Caki2 (cell line): ENCODE data around the gene MYO5C. TPM values are rescaled to one million over a fixed set of nuclear protein-coding genes. Genes with fewer than 3 reads are reported as not detected.
A peak's percentile ranks its signal among the peaks of the same experiment; 100 is the strongest.

Experiments used
- DNase-seq: peaks from one replicate; pipeline ENCODE4 v3.0.0-alpha.2; 2015; ENCODE audit warnings: low read depth
- in situ Hi-C: cut with HindIII; loops from 2 replicates; pipeline ENCODE4 v1.10.0; 2016; ENCODE audit warnings: low sequenced_read_pairs, low pct_unique_long_range_greater_than_20kb, mixed read lengths
- total RNA-seq: library from RNA; depleted of rRNA; stranded (reverse); fragments of >200 nt; shearing (Covaris generic); gene quantifications from 2 replicates; pipeline ENCODE4 v1.2.3, GENCODE V29; 2014; ENCODE audit warnings: low replicate concordance; rRNA removed

The MYO5C gene, protein sequence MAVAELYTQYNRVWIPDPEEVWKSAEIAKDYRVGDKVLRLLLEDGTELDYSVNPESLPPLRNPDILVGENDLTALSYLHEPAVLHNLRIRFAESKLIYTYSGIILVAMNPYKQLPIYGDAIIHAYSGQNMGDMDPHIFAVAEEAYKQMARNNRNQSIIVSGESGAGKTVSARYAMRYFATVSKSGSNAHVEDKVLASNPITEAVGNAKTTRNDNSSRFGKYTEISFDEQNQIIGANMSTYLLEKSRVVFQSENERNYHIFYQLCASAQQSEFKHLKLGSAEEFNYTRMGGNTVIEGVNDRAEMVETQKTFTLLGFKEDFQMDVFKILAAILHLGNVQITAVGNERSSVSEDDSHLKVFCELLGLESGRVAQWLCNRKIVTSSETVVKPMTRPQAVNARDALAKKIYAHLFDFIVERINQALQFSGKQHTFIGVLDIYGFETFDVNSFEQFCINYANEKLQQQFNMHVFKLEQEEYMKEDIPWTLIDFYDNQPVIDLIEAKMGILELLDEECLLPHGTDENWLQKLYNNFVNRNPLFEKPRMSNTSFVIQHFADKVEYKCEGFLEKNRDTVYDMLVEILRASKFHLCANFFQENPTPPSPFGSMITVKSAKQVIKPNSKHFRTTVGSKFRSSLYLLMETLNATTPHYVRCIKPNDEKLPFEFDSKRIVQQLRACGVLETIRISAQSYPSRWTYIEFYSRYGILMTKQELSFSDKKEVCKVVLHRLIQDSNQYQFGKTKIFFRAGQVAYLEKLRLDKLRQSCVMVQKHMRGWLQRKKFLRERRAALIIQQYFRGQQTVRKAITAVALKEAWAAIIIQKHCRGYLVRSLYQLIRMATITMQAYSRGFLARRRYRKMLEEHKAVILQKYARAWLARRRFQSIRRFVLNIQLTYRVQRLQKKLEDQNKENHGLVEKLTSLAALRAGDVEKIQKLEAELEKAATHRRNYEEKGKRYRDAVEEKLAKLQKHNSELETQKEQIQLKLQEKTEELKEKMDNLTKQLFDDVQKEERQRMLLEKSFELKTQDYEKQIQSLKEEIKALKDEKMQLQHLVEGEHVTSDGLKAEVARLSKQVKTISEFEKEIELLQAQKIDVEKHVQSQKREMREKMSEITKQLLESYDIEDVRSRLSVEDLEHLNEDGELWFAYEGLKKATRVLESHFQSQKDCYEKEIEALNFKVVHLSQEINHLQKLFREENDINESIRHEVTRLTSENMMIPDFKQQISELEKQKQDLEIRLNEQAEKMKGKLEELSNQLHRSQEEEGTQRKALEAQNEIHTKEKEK (N-terminal part only)
- 0.72 and 1.6 TPM in 2 replicates for total RNA-seq

DNA sequence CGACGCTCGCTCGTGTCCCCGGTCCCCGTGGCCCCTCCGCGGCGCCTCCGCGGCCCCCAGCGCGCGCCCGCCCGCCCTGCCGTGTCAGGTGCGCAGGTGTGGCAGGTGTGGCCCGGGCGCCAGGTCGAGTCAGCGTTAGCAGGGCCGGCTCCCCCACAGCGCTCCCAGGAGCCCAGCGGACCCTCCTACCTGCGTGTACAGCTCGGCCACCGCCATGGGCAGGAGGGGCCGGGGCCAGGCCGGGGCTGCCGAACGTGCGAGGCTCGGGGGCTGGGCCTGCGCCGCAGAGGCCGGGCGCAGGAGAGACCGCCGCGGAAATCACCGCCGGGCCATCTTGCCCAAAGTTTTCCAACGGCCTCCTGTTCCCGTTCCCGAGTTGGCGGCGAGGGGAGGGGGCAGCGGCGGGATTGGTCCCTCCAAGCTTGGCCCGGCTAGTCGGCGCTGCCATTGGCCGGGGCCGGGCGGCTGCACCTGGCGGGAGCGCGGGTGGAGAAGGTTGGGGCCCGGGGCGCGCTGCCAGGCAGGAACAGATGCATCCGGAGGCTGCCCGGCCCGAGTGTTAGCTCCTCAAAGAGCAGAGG is at the start of gene MYO5C:
TSS of gene MYO5C (minus strand) at position 384 of the 581 bp plus-strand sequence. CDS start at position 216, 168 bp downstream.
- DNase-seq = peak; percentile 54
- in situ Hi-C loops = no loop called here

DNA sequence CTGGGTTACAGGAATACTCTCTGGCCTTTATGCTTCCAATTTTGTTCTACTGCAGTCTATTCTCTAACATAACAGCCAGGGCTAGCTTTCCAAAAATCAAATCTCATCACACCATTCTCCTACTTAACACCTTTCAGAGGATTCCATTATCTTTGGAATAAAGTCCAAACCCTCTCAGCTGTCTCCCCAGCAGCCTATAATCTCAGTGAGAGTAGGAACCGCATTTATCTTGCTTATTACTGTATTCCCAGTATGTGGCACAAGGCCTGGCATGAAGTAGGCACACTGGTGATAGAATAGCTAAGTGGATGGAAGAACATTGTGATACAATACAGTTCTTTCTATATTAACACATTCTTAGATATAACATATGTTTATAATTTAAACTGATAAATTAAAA is 49.0 kb upstream of the MYO5C start:
- no peak for DNase-seq
- in situ Hi-C loops = no loop called here

DNA sequence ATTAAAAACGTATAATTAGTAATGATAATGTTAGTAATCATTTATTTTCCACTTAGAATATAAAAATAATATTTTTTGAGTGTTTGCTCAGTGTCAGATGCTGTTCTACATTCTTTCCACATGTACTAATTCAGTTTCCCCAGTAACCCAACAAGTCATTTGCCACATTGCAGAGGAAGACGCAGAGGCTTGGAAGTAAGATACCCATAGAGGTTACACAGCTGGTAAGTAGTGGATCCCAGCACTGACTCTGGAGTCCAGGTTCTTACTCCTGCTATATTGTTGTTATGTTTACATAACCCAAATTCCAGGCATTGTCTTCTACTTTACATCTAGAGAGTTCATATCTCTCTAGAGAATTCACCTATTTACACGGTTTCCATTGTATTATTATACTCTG is 48.2 kb upstream of the MYO5C start:
- in situ Hi-C loops = no loop called here
- DNase-seq = no peak

DNA sequence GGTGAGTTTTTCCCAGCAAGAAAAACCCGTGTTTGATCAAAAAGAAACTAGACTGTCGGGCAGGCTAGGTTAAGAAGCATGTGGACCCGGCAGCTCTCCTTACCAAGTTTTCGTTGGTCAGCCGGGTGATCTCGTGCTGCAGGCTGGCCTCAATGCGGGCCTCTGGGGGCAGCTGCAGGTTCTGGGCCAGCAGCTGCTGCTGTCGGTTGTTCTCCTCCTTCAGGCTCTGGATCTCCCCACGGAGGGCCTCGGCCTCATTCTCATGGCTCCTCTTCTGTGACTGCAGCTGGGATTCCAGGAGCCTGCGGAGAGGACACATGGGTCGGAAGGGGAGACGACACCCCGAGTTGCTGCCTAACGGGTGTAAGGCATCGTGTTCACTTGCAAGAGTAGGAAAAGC is 44.5 kb upstream of the MYO5C start:
- no peak for DNase-seq
- in situ Hi-C loops = no loop called here

DNA sequence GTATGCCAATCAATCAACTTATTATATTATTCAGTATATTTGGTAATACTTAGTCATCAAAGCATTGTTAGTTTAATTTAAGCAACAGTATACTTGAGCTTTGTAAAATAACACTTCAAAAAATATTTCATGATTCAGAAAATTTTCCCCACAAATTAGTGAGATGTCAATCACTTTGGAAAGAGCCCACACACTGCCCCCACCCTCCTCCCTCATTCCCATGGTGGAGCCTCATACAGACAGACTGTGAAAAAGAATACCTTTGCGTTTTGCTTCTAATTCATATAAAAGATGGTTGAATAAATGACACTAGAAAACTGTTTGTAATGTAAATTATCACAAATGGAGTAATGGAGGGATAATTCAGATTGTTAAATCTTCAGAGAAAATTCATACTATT is 43.3 kb upstream of the MYO5C start:
- DNase-seq = no peak
- in situ Hi-C loops = no loop called here

DNA sequence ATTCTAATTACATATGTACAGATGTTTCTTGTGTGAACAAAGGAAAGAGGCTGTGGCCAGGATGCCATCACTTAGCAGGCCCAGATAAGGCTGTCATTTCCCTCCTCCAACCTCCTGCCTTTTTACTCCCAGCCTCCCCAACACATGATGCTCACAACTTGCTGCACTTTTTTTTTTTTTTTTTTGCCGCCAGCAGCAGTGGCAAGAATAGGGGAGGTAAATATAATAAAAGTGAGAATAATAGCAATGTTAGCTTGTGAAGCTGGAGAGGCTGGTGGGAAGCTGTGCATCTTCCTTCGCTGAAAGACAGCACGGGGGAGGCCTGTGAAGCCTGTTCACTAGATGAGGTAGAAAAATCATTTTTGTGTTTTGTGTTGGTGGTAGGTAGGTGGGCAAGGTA is 42.5 kb upstream of the MYO5C start:
- in situ Hi-C loops = no loop called here
- no peak for DNase-seq

DNA sequence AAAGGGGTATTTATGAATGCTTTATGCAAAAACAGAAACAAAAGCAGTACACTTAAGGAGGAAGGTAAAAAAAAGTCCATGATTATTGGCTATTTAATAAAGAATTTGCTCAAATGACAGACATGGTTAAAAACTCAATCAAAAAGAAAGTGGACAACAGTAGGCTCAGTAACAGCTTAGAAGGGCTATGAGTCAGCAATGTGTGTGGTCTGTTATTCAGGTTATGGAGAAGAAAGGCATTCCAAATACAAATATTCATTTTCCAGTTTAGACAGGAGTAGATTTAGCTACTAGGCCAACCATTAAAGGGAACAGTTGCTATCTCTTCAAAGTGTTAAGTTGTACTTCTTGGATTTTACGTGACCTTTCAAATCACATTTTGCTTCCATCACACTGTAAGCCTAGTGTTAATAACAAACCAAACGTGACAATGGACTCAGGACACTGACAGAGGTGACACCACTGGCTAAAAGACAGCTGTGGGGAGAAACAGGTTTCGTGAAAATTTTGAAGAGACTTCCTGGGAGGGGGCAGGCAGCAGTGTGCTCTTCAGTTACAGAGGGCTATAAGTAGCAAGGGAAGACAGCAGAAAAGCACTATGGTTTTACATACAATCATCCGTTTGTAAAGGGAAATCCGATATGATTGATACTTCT is 41.7 kb upstream of the MYO5C start:
- DNase-seq = peak; percentile 25
- in situ Hi-C loops = no loop called here

DNA sequence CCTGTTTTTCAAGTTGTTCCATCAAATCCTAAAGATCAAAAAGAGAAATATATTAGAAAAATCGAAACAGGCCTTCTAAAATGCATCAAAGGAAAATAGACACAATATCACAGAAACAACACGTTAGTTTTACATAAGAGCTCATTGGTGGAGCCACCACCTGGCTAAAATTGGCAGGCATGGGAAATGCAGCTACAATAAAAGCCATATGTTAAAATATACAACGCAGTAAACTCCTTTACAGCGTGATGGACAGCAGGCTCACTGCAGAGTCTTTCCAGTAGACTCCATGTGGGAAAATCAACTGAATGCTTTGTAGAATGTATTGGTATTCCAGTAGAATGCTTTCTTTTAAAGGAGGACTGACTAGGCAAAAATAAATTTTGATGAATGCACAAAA is 40.9 kb upstream of the MYO5C start:
- no peak for DNase-seq
- in situ Hi-C loops = no loop called here

DNA sequence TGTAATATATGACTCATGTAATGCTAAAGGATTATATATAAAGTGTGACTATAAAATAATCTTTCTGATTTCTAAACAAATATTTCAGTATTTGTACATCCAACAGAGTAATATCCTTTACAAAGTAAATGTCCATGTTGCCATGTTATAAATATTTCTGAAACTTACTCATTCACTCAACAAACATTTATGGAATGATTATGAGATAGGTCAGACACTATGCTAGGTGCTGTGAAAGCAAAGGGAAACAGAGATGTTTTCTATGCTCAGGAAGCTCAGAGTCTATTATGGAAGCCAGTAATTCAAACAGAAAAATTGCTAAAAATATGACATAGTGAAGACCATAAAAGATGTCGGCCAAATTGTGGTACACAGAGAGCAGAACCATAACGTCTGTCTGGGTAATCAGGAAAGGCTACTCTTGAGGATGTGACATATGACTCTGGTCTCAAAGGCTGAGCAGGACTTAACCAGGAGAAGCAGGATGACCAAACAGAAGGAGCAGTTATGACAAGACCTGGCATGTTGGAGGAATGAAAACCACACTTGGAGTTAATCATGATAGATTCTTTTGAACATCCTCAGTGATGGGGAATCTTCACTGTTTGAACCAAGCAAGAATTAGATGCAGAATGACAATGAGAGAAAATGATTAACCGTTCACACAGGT is 39.0 kb upstream of the MYO5C start:
- DNase-seq = no peak
- in situ Hi-C loops = no loop called here

DNA sequence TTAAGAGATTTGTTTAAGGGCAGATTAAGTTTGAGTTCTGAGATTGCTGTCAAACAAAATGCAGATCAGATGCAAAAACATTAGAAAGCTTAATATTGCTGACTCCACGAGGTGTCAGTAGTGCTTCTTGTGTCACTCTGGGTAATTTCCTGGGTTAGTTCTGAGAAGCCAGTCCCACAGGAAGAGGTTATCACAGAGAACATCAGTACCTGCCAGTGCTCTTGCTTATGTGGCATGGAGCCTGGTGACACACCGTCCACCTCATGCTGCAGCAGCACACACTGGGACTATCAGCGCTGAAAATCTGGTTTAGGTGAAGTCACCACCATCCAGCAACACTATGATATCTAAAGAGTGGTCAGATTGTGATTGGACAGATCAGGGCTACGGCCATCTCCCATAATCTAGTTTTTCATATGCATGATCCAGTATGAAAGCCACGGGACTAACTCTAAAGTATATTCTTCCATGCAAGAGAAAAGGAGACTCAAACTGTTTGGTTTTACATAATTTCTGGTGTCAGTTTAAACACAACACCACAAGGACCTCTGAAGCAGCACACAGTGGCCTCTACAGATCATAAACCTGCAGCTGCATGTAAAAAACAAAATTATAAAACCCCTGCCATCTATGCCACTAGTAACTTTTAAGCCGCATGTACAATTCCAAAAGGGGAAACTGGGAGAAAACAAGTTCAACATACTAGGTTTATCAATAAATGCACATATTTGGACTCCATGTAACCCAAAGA is 36.1 kb upstream of the MYO5C start:
- peak; percentile 62 for DNase-seq
- in situ Hi-C loops = no loop called here

DNA sequence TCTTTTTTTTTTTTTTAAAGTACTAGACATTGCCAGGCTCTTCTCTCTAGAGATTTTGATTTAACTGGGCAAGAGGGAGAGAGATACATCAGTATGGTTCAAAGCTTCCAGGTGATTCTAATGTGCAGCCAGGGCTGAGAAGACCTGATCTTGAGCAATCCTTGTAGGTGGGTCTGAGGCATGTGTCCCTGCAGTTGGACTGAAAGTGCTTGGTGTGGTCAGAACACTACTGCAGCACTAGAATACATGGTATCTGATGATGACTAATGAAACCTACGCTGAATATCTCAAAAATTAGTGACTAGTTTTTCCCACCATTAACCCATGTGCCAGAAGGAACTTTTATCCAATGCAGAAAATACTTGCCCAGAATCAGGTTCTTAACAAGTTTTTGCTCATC is 34.4 kb upstream of the MYO5C start:
- DNase-seq = no peak
- in situ Hi-C loops = no loop called here

DNA sequence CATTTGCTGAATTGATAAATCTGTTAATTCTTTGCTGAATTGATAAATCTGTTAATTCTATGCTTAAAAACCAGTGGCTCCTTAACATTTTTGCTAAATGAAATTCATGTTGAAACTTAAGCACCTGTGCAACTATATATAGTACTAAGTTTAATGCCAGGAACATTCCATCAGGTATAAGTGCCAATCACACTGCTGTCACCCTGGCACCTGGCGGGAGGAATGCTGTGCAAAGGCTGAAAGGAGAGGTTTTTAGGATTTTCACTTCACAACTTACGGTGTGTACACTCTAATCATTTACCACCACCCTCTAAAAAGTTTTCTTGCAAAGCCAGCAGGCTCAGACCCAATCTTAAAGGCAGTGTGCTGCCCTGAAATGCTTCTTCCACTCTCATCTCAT is 33.5 kb upstream of the MYO5C start:
- no peak for DNase-seq
- in situ Hi-C loops = no loop called here

DNA sequence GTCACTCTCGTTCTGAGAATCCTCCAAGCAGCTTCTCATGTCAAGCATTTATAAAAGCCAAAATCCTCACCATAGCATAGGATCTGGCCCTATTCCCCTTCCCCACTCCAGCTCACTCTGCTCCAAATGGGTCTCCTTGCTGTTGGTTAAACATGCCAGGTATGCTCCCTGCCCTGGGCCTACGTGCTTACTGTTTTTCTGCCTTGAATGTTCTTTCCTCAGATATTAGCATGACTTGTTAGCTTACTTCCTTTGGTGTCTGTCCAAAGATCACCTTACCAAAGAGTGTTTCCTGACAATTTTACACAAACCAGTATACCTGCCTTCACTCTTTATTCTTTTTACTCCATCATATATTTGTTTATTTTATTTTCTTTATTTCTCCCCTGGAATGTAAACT is 33.1 kb upstream of the MYO5C start:
- in situ Hi-C loops = no loop called here

DNA sequence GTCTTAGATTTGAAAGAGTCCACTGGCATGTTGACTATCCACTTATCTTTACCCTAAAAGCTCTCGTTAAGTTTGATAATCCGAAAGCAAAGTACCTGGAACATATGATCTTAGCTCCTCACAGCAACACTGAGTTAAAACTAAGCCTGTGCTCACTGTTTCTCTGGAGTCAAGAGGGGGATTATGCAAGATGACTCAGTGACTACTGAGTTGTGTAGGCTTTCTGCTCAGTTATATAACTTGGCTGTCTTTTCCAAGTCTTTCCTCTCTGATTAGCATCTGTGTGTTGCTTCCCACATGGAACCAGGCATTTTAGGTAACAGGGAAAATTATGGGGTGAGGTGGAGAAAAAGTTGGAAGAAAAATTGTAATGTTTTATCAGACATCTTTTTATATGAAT is 31.2 kb upstream of the MYO5C start:
- no peak for DNase-seq
- in situ Hi-C loops = no loop called here

More for the DNA sequence above, 33.1 kb upstream of the MYO5C start:
- DNase-seq = no peak

DNA sequence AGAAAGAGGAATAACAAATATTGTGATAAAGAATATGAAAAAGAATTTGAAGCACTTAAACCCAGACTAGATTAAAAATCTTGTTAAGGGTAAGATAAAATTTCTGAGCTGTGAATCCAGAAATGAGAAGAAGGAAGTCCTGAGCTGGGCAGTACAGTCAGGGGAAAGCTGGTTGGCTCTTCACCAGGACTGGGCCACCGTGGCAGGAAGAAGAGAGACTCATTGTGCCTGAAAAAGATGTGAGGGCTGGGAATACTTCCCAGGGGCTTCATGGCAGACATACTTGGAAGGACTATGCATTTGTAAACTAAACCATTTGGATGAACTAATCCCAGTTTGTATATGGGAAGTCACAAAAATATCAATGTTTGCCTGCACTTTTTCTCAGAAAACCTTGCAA is 28.5 kb upstream of the MYO5C start:
- no peak for DNase-seq
- in situ Hi-C loops = no loop called here

DNA sequence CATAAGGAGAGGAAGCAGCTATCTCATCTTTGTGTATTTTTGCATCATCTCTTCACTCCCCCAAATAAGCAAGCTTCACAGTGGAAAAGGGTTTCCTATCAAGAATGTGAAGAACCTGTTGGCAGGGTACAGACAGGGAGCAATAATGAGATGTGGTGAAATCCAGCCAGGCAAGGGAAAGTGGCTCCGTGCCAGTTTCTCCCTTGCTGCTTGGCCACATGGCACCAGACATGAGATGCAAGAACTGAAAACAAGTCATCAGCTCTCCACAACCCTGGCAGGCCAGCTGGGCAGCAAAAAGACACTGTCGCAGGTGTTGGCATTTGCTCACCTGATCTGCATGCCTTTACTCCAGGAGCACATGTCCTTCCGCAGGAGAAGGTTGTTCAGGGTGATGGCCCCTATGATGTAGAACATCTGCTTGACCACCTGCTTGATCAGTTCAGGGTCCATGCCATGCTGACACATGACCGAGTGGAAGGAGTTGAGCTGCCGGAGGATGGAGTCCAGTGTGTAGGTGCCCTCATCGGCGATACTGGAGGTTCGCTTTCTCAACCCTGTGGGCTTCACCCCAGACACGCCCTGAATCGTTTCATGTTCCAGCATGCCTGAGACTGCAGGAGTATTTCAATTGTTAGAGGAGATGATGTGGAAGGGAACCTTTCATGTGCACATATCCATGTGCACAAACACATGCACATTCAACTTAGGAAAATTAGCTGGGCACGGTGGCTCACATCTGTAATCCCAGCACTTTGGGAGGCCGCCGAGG is 23.3 kb upstream of the MYO5C start:
- no peak for DNase-seq
- in situ Hi-C loops = no loop called here
